ENCODE data around the gene UBIAD1. TPM values are rescaled to one million over a fixed set of nuclear protein-coding genes. Genes with fewer than 3 reads are reported as not detected.

Gene UBIAD1
- total and polyA plus RNA-seq, 2 donors (not counting 1 experiment from before 2014, with no cell fraction given) = 17.8 to 28.1 TPM

GRCh38 chr1:11326070-11326469, 53.1 kb downstream of the UBIAD1 start:
- no peak overlapping the region for H3K4me3 ChIP-seq (ENCODE audit: control extremely low read depth in 1 of 5, extremely low read depth in 1 of 5, insufficient read depth in 1 of 5, low read depth in 2 of 5, low read length in 4 of 5)
- intact Hi-C loops (cut with micrococcal nuclease) = no loop called here
- no peaks in the 10 kb centered on the region for H3K9me3 ChIP-seq (ENCODE audit: control extremely low read depth in 1 of 3, control insufficient read depth in 2 of 3, insufficient read depth in 1 of 3, low read length in 2 of 3)
- CTCF ChIA-PET = interaction anchor here (0.9 to 1.5 kb wide), 3 partner anchors 10 to 317 kb away, joined by 3 to 4 read pairs (median 3); no protein-coding TSS in a partner anchor
- H3K36me3 ChIP-seq (replicated peaks in 1 of 2; ENCODE audit: control extremely low read depth in 1 of 2, control insufficient read depth in 1 of 2, extremely low read depth in 1 of 2, insufficient read depth in 2 of 2, low read length in 1 of 2) = no peaks in the 10 kb centered on the region
- POLR2A ChIA-PET = no interaction called here
- no peak for TF ChIP-seq CTCF (IDR thresholded peaks at IDR 0.05)
- TF ChIP-seq EZH2 (IDR thresholded peaks at IDR 0.05; ENCODE audit: borderline replicate concordance, insufficient read depth, low read depth, low read length, poor library complexity, severe bottlenecking) = no peak
- no peak overlapping the region for H3K4me2 ChIP-seq (replicated peaks; ENCODE audit: low read depth, low read length, poor library complexity, severe bottlenecking)
- Mint-ChIP-seq H3K9me3 (ENCODE audit: insufficient read depth) (no peaks in the 10 kb centered on the region), H3K4me3 (no peak overlapping the region), H3K27ac (no peak overlapping the region), H3K4me1 (no peaks in the 10 kb centered on the region), H3K27me3 (peaks cover 1% of the 10 kb centered on the region)
- ATAC-seq (ENCODE audit: low read depth) (no peak), DNase-seq (no peak)
- H2AFZ ChIP-seq (ENCODE audit: insufficient read depth, low read depth, low read length, poor library complexity, severe bottlenecking) = no peak overlapping the region
- H3K27ac ChIP-seq (ENCODE audit: low read length in 2 of 2) = no peak overlapping the region
- 100% methylated on average over 3 of the region's 4 CpGs for WGBS (ENCODE audit: insufficient coverage)
- H3K27me3 ChIP-seq (replicated peaks in 1 of 4; ENCODE audit: control extremely low read depth in 1 of 4, control insufficient read depth in 3 of 4, insufficient read depth in 4 of 4, low read length in 3 of 4) = peaks cover 0 to 3% (median 0%) of the 10 kb centered on the region in 4 experiments
- H3K79me2 ChIP-seq (ENCODE audit: control insufficient read depth, insufficient read depth, low read length) = no peaks in the 10 kb centered on the region
- H3K9ac ChIP-seq (ENCODE audit: low read length) = no peak overlapping the region
- no peaks in the 10 kb centered on the region for H4K20me1 ChIP-seq (ENCODE audit: control insufficient read depth, insufficient read depth, low read length, poor library complexity, severe bottlenecking)
- H3K4me1 ChIP-seq (ENCODE audit: control insufficient read depth in 2 of 2, insufficient read depth in 2 of 2, low read length in 2 of 2) = no peaks in the 10 kb centered on the region

GRCh38 chr1:11328444-11328843, 55.4 kb downstream of the UBIAD1 start:
- Mint-ChIP-seq H3K9me3 (ENCODE audit: insufficient read depth) (no peaks in the 10 kb centered on the region), H3K27ac (no peak overlapping the region), H3K4me3 (no peak overlapping the region), H3K27me3 (peaks cover 4% of the 10 kb centered on the region), H3K4me1 (no peaks in the 10 kb centered on the region)
- Histone ChIP-seq H2AFZ (ENCODE audit: insufficient read depth, low read depth, low read length, poor library complexity, severe bottlenecking) (no peak overlapping the region), H3K4me2 (replicated peaks; ENCODE audit: low read depth, low read length, poor library complexity, severe bottlenecking) (no peak overlapping the region), H3K79me2 (ENCODE audit: control insufficient read depth, insufficient read depth, low read length) (no peaks in the 10 kb centered on the region), H3K9me3 (ENCODE audit: control extremely low read depth in 1 of 3, control insufficient read depth in 2 of 3, insufficient read depth in 1 of 3, low read length in 2 of 3) (no peaks in the 10 kb centered on the region), H3K27me3 (replicated peaks in 1 of 4; ENCODE audit: control extremely low read depth in 1 of 4, control insufficient read depth in 3 of 4, insufficient read depth in 4 of 4, low read length in 3 of 4) (peaks cover 0 to 3% (median 0%) of the 10 kb centered on the region in 4 experiments), H3K4me1 (ENCODE audit: control insufficient read depth in 2 of 2, insufficient read depth in 2 of 2, low read length in 2 of 2) (no peaks in the 10 kb centered on the region), H3K27ac (ENCODE audit: low read length in 2 of 2) (no peak overlapping the region), H3K36me3 (replicated peaks in 1 of 2; ENCODE audit: control extremely low read depth in 1 of 2, control insufficient read depth in 1 of 2, extremely low read depth in 1 of 2, insufficient read depth in 2 of 2, low read length in 1 of 2) (no peaks in the 10 kb centered on the region), H4K20me1 (ENCODE audit: control insufficient read depth, insufficient read depth, low read length, poor library complexity, severe bottlenecking) (no peaks in the 10 kb centered on the region), H3K4me3 (ENCODE audit: control extremely low read depth in 1 of 5, extremely low read depth in 1 of 5, insufficient read depth in 1 of 5, low read depth in 2 of 5, low read length in 4 of 5) (no peak overlapping the region), H3K9ac (ENCODE audit: low read length) (no peak overlapping the region)
- WGBS (ENCODE audit: insufficient coverage) = 86% methylated on average over 2 of the region's 7 CpGs
- intact Hi-C loops (cut with micrococcal nuclease) = no loop called here
- POLR2A ChIA-PET = no interaction called here
- CTCF ChIA-PET = interaction anchor here (0.9 to 1.0 kb wide), 2 partner anchors 8 to 335 kb away, joined by 3 read pairs; partner anchors contain the start of gene FBXO6
- ATAC-seq (ENCODE audit: low read depth) (no peak), DNase-seq (no peak)
- TF ChIP-seq CTCF (IDR thresholded peaks at IDR 0.05) (no peak), EZH2 (IDR thresholded peaks at IDR 0.05; ENCODE audit: borderline replicate concordance, insufficient read depth, low read depth, low read length, poor library complexity, severe bottlenecking) (no peak)
